NCI-H2196 (cell line): ENCODE measurements around the gene FOXN3.
"Not testable (repeated sequence)": the region's sequence is repeated elsewhere in the genome, so short reads cannot be mapped to it uniquely, and the experiment has no call there.

Experiments used
- DNase-seq: peaks from one replicate; lab custom pipeline; 2025; ENCODE audit not compliant: unreplicated experiment; lab: John Stamatoyannopoulos, UW

The FOXN3 gene

GRCh38 chr14:89206389-89207031 lies 210.5 kb downstream of the FOXN3 start:
- no peak for DNase-seq

GRCh38 chr14:89205137-89205740 lies 211.8 kb downstream of the FOXN3 start:
- DNase-seq, result no peak

GRCh38 chr14:89202413-89203190 lies 214.4 kb downstream of the FOXN3 start:
- DNase-seq, result no peak

DNA sequence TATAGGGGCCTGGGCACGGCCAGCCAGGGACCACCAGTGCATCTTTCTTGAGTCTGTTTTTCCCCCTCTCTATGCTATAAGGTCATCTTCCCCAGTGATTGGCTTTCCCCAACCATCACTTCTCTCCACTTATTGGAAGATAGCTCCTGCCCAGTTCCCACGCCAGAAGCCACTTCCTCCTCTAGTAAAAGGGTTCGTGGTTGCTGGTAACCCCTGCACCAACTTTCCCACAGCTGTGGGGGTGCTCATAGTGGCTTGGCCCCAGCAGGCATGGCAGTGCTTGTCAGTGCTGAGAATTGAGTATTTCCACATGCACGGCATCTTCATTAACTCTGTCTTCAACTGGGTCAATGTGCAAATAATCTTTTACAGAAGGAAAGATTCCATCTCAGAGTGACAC lies 215.4 kb downstream of the FOXN3 start:
- no peak for DNase-seq

DNA sequence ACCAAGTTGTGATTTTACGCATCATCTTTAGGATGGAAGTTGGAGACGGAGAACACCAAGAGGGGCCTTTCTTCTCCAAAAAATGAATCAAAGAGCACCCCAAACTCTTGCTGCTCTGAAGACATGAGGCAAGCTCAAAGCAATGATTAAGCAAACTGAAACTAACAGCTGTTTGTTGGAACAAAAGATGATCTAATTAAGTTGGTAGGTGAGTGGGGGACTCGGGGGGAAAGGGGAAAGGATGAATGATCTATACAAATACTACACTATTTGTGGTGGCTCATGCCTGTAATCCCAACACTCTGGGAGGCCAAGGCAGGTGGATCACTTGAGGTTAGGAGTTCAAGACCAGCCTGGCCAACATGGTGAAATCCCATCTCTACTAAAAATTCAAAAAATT lies 217.7 kb downstream of the FOXN3 start:
- DNase-seq, result not testable (repeated sequence)

DNA sequence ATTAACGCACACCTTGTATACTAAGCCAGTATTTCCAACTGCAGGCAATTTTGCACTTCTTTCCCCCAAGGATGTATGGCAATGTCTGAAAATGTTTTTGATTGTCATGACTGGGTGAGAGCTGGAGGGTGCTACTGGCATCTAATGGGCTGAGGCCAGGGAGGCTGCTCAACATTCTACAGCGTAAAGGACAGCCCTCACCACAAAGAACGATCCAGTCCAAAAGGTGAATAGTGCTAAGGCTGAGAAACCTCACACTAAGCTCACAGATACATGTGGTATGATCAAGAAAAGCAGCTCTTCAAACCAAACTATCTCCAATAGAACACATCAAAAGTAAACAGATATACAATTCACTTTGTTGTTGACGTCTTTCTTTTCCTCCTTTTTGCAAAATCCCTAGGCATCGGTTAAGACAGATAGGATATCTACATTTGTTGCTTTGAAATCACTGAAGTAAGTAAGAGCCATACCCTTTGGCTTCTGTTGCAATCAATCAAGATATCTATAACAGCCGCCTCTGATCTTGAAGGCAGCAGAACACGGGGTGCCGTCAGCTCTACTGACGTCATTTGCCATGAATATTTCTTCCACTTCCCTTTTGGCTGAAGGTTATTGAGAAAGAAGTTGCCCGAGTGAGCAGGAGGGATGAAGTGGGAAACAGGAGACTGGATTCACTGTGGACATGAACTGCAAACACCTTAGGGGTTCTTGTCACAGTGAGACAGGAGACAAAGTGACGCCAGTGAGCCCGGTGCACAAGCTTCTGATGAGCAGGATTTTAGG lies 218.3 kb downstream of the FOXN3 start:
- no peak for DNase-seq

- DNase-seq, result no peak
Observed at GRCh38 chr14:89197623-89198022, 219.4 kb downstream of the FOXN3 start.

GRCh38 chr14:89196545-89196944 lies 220.5 kb downstream of the FOXN3 start:
- DNase-seq, result no peak

- DNase-seq, result no peak
Observed at GRCh38 chr14:89194376-89194775, 222.7 kb downstream of the FOXN3 start.

DNA sequence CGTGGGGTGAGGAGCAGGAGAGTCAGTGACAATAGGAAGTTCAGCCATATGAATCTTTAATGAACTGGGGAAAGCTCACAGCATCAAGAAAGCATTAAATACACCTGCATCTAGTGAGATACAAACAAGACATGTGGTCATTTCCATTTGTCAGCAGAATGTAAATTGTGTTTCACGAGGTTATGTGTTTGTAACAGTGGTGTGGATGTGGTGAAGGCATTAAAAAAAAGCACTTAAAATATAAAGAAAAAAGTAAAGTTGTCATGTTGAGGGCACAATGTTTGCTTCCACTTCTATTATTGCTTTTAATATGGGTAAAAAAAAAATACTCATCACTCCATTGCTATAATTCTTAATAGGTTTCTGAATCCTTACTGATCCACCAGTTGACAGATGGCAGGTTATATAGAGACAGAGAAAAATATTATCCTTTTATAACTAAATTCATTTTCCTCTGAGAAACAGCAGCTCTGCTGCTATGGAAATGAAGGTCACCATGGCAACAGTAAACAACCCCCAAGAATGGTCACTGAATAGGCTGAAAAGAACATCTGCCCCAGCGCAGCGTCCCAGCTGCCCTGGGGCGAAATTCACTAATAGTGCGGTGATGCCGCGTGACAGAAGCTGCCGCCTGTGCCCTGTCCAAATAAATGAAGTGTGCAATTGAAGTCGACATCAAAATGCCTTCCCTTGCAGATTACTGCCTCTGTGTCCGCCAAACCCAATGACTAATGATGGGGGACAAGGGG lies 226.1 kb downstream of the FOXN3 start:
- DNase-seq, result peak; percentile 70

GRCh38 chr14:89188492-89188891 lies 228.5 kb downstream of the FOXN3 start:
- no peak for DNase-seq

GRCh38 chr14:89187501-89187900 lies 229.5 kb downstream of the FOXN3 start:
- DNase-seq, result no peak

- DNase-seq, result peak; percentile 9
Observed at GRCh38 chr14:89186856-89187376, 230.1 kb downstream of the FOXN3 start.

GRCh38 chr14:89185919-89186855 lies 230.8 kb downstream of the FOXN3 start:
- DNase-seq, result peak; percentile 11

DNA sequence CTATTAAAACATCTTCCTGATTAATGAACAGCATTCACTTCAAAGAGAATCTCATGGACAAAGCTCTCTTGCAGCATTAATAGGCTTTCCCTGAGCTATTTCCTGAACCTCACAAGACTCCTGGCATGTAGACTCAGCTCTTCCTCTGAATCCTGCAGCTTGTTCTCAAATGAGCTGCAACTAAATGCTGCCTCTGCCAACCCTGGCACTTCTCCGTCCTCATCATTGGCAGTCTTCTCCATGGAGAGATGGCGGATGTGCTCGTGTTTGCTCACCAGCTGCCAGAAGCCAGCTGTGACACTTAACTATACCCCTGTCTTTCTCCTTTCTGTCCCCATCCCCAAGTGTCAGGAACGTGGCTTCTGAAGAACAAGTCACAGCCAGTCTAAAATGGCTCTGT lies 232.1 kb downstream of the FOXN3 start:
- no peak for DNase-seq

DNA sequence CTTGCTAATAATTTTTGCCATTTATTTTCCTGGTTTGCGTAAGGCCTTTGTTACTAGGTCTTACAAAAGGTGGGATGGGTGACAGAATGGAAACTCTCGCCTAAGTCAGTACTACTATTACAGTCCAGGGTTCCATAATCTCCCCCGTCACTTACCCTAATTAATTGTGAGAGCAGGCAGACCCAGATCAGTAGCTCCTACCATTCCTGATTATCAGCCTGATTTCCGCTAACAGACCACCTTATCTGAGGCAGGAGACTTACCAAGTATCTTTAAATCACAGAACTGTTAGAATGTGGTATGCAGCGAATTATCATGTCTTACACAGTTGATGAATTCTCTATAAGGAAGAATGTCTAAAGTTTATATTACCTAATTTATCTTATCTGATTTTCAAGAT lies 234.7 kb downstream of the FOXN3 start:
- DNase-seq, result no peak

GRCh38 chr14:89180546-89180945 lies 236.5 kb downstream of the FOXN3 start:
- no peak for DNase-seq

DNA sequence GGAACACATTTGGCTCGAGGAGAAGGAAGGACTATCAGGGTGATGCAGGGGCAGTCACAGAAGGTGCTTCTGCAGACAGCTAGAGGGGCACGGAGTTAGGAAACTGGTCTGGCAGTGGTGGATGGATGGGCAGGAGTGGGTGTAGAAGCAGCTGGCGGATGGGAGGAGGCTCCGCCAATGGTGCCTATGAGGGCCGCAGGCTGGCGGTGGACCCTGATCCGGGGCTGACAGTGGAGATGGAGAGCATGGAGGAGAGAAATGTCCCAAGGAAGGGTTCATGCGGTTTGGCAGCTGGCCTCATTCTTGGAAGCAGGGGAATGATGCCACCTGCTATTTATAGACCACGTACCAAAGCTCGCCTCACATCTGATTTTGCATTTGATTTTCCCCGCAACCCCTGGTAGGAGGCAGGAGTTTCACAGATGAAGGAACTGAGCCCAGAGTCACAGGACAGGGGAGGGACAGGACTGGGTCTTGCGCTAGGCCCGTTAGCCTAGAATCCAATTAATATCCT lies 237.1 kb downstream of the FOXN3 start:
- no peak for DNase-seq
